ENCODE measurements around the gene POU3F3.

POU3F3 gene

GRCh38 chr2:104820126-104820525 is 33.8 kb upstream of the POU3F3 start:
- no peak for DNase-seq
- no peaks in the 10 kb centered on the region for H3K4me1 ChIP-seq
- no peak overlapping the region for H3K4me3 ChIP-seq
- H3K9me3 ChIP-seq = no peaks in the 10 kb centered on the region
- intact Hi-C loops (cut with DNase I; ENCODE audit: low total_unique reads) = no loop called here
- H3K36me3 ChIP-seq = no peaks in the 10 kb centered on the region
- TF ChIP-seq CTCF (IDR thresholded peaks at IDR 0.05) = no peak
- H3K27me3 ChIP-seq = no peaks in the 10 kb centered on the region
- H3K27ac ChIP-seq = no peak overlapping the region

- DNase-seq = no peak
- H3K4me3 ChIP-seq = no peak overlapping the region
- H3K27ac ChIP-seq = no peak overlapping the region
- H3K27me3 ChIP-seq = peaks cover 0 to 6% of the 10 kb centered on the region in 2 donors
- H3K9me3 ChIP-seq = no peaks in the 10 kb centered on the region
- no peaks in the 10 kb centered on the region for H3K36me3 ChIP-seq
- H3K4me1 ChIP-seq = no peaks in the 10 kb centered on the region
- intact Hi-C loops (cut with DNase I; ENCODE audit: low total_unique reads) = no loop called here
- no peak for TF ChIP-seq CTCF (IDR thresholded peaks at IDR 0.05)
Observed at GRCh38 chr2:104825124-104825865, 28.6 kb upstream of the POU3F3 start.

- no peak for DNase-seq
- TF ChIP-seq CTCF (IDR thresholded peaks at IDR 0.05) = no peak
- Histone ChIP-seq H3K36me3 (no peaks in the 10 kb centered on the region), H3K4me3 (no peak overlapping the region), H3K4me1 (no peaks in the 10 kb centered on the region), H3K27me3 (peaks cover 0 to 6% of the 10 kb centered on the region in 2 donors), H3K9me3 (no peaks in the 10 kb centered on the region), H3K27ac (no peak overlapping the region)
- intact Hi-C loops (cut with DNase I; ENCODE audit: low total_unique reads) = no loop called here
Observed at GRCh38 chr2:104826016-104826415, 27.9 kb upstream of the POU3F3 start.

- H3K4me3 ChIP-seq = no peak overlapping the region
- no peaks in the 10 kb centered on the region for H3K36me3 ChIP-seq
- TF ChIP-seq CTCF (IDR thresholded peaks at IDR 0.05) = no peak
- peaks cover 0 to 8% of the 10 kb centered on the region in 2 donors for H3K27me3 ChIP-seq
- H3K4me1 ChIP-seq = no peaks in the 10 kb centered on the region
- H3K27ac ChIP-seq = no peak overlapping the region
- DNase-seq = no peak
- H3K9me3 ChIP-seq = no peaks in the 10 kb centered on the region
- intact Hi-C loops (cut with DNase I; ENCODE audit: low total_unique reads) = no loop called here
Observed at GRCh38 chr2:104831742-104832141, 22.2 kb upstream of the POU3F3 start.

GRCh38 chr2:104834431-104835153 is 19.3 kb upstream of the POU3F3 start:
- Histone ChIP-seq H3K9me3 (no peaks in the 10 kb centered on the region), H3K4me1 (no peaks in the 10 kb centered on the region), H3K27ac (no peak overlapping the region), H3K36me3 (no peaks in the 10 kb centered on the region), H3K27me3 (peaks cover 0 to 4% of the 10 kb centered on the region in 2 donors), H3K4me3 (no peak overlapping the region)
- intact Hi-C loops (cut with DNase I; ENCODE audit: low total_unique reads) = no loop called here
- no peak for TF ChIP-seq CTCF (IDR thresholded peaks at IDR 0.05)
- no peak for DNase-seq

Measured in tibial artery (tissue), 4 donors.